Nephron (organoid): Measurements from ENCODE around the gene CFAP100.

Experiments used
- H3K27ac Mint-ChIP-seq, 3 experiments: 2 replicates each; pipeline ENCODE4 v1.8.0; 2020; ENCODE audit warnings: mixed read lengths in 3 of 3, mild to moderate bottlenecking in 2 of 3, moderate library complexity in 1 of 3
- H3K27me3 Mint-ChIP-seq: 2 replicates; pipeline ENCODE4 v1.8.0; 2021; ENCODE audit warnings: low read depth, mild to moderate bottlenecking, moderate library complexity, mixed read lengths
- H3K36me3 Mint-ChIP-seq: 2 replicates; pipeline ENCODE4 v1.8.0; 2020; ENCODE audit warnings: low read depth, mixed read lengths
- H3K4me1 Mint-ChIP-seq: 2 replicates; pipeline ENCODE4 v1.8.0; 2020; ENCODE audit warnings: mixed read lengths
- H3K4me3 Mint-ChIP-seq, 3 experiments: 2 replicates each; pipeline ENCODE4 v1.8.0; 2020; ENCODE audit warnings: mild to moderate bottlenecking in 3 of 3, mixed read lengths in 3 of 3, moderate library complexity in 2 of 3
- H3K9me3 Mint-ChIP-seq: 2 replicates; pipeline ENCODE4 v1.8.0; 2020; ENCODE audit warnings: mixed read lengths
- TF ChIP-seq, protein P1 (sequence below), 3 experiments: fragments of 200-600 bp; sonication (generic); IDR thresholded peaks; one replicate each; pipeline ENCODE4 v1.5.0; 2021; ENCODE audit warnings: antibody characterized with exemption in 3 of 3; ENCODE audit not compliant: unreplicated experiment in 3 of 3

CFAP100 gene

DNA sequence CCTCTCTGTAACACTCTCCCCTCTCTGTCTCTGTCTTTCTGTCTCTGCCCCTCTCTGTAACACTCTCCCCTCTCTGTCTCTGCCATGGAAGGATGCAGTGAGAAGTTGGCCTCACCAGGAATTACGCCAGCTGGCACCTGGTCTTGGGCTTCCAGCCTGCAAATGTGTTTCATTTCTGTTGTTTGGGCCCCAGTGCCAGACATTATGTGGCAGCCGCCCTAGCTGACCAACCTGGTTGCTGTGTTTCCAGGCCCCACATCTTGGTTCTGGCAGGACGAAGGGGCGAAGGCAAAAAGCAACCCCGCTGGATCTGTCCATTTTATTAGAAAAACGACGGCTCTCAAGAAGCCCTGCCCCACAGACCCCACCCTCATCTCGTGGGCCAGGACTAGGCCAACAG lies 86.2 kb downstream of the CFAP100 start:
- no peaks in the 10 kb centered on the region for H3K9me3 Mint-ChIP-seq
- no peak overlapping the region for H3K4me3 Mint-ChIP-seq
- peaks cover 29% of the 10 kb centered on the region for H3K4me1 Mint-ChIP-seq
- TF ChIP-seq, protein P1, sequence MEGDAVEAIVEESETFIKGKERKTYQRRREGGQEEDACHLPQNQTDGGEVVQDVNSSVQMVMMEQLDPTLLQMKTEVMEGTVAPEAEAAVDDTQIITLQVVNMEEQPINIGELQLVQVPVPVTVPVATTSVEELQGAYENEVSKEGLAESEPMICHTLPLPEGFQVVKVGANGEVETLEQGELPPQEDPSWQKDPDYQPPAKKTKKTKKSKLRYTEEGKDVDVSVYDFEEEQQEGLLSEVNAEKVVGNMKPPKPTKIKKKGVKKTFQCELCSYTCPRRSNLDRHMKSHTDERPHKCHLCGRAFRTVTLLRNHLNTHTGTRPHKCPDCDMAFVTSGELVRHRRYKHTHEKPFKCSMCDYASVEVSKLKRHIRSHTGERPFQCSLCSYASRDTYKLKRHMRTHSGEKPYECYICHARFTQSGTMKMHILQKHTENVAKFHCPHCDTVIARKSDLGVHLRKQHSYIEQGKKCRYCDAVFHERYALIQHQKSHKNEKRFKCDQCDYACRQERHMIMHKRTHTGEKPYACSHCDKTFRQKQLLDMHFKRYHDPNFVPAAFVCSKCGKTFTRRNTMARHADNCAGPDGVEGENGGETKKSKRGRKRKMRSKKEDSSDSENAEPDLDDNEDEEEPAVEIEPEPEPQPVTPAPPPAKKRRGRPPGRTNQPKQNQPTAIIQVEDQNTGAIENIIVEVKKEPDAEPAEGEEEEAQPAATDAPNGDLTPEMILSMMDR (IDR thresholded peaks at IDR 0.05; ENCODE audit: unreplicated experiment in 3 of 3), result no peak
- H3K36me3 Mint-ChIP-seq, result no peaks in the 10 kb centered on the region
- H3K27me3 Mint-ChIP-seq, result no peaks in the 10 kb centered on the region
- peak overlapping the region in 2 of 3 experiments; percentile 67 to 82 for H3K27ac Mint-ChIP-seq

DNA sequence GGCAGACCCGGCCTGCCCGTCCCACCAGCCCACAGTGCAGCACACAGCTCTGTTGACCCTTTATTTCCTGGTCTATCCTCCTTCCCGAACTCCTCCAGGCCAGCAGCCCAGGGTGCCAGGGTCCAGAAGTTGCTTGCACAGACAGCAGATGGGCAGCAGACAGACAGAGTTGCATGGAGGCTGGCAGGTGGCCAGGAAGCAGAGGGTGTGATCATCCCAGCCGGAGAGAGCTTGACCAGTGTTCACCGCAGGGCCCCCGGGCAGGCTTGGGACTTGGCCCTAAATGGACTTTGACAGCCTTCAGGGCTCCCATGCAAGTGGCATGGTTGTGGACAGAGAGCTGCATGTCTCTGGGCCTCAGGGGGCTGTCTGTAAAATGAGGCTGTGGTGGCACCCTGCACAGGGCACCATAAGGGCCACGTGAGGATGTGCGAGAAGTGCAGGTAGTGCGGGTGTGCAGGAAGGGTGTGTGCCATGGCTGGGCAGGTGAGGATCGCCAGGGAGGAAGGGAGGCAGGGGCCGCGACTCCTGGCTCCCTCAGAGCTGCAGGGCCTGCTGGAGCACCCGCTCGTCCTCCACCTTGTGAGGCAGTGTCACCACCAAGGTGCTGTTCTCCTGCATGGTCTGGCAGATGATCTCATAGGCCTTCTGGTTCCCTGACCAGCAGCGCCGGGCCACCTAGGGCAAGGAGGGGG lies 87.2 kb downstream of the CFAP100 start:
- TF ChIP-seq, protein P1 (IDR thresholded peaks at IDR 0.05; ENCODE audit: unreplicated experiment in 3 of 3), result no peak
- Mint-ChIP-seq H3K4me1 (peaks cover 31% of the 10 kb centered on the region), H3K4me3 (no peak overlapping the region), H3K27ac (no peak overlapping the region), H3K27me3 (no peaks in the 10 kb centered on the region), H3K9me3 (no peaks in the 10 kb centered on the region), H3K36me3 (no peaks in the 10 kb centered on the region)

DNA sequence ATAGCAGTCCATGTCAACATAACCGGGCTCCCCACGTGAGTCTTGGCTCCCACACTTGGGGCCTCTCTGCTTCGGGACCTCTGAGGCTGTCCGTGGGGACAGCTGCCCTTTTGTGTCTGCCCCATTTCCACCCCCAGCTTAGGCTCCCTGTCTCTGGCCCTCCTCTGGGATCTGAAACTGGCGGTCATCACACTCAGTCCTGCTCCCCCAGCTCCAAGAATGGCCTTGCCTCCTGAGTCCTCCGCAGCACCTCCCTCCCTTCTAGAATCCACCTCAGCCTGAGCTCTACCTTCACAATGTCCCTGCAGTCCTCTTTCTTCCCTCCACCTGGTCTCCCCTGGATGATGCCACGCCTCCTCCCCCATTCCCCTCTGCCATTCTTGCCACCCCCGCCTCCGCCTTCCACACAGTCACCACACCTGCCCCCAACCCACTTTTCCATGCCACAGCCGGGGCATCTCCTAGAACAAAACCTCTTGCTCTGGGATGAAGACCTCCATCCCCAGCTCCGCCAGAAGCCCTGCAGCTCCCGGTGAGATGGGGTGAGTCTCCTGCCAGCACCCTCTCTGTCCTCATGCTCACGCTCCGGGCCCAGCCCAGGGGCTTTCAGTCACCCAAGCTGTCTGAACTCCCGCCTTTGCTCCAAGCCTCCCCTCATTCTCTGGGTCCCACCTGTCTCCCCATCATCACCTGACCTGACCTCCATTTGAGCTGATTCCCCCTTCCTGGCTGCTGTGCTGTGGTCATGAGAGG lies 88.0 kb downstream of the CFAP100 start:
- peak overlapping the region in 2 of 3 experiments; percentile 16 to 65 for H3K27ac Mint-ChIP-seq
- H3K4me3 Mint-ChIP-seq, result no peak overlapping the region
- TF ChIP-seq, protein P1 (IDR thresholded peaks at IDR 0.05; ENCODE audit: unreplicated experiment in 3 of 3), result no peak
- H3K36me3 Mint-ChIP-seq, result no peaks in the 10 kb centered on the region
- H3K4me1 Mint-ChIP-seq, result peaks cover 35% of the 10 kb centered on the region
- no peaks in the 10 kb centered on the region for H3K27me3 Mint-ChIP-seq
- no peaks in the 10 kb centered on the region for H3K9me3 Mint-ChIP-seq

DNA sequence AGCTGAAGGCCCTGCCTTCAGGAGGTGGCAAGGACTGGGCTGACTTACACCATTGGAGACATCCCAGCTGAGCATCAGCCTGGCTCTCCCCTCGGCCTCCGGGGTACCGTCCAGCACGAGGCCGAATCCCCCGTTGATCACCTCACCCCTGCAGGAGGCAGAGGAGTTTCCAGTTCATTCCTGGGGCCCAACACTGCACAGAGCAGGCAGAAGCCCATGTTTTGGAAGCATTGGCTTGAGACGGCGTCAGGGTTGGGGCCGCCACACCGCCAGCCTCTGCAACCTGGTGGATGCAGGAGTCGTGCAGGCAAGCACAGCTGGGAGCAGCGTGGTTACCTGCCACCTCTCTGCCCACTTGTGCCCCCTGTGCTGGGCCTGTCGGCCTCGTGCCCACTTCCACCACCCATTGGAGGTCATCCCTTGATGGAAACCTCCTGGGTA lies 88.6 kb downstream of the CFAP100 start:
- no peak overlapping the region for H3K4me3 Mint-ChIP-seq
- H3K27ac Mint-ChIP-seq, result no peak overlapping the region
- peaks cover 35% of the 10 kb centered on the region for H3K4me1 Mint-ChIP-seq
- H3K27me3 Mint-ChIP-seq, result no peaks in the 10 kb centered on the region
- H3K36me3 Mint-ChIP-seq, result no peaks in the 10 kb centered on the region
- TF ChIP-seq, protein P1 (IDR thresholded peaks at IDR 0.05; ENCODE audit: unreplicated experiment in 3 of 3), result no peak
- no peaks in the 10 kb centered on the region for H3K9me3 Mint-ChIP-seq

DNA sequence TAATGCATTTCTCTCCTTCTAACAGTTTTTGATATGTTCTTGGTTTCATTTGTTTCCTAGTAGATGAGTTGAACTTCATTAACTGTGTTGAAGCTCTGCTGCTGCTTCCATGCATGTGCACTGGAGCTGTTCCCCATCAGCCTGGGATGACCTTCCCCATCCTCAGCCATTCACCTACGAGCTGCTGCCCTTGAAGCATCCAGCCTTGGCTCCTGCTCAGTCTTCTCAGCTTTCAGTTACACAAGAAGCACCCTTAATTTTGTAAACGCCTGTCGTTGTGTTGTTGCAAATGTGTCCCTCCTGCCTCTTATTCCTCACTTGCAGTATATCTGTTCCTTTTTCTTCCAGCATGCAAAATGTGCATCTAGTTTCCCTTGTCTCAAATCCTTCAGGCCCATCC lies 89.4 kb downstream of the CFAP100 start:
- H3K27ac Mint-ChIP-seq, result peak overlapping the region in 1 of 3 experiments; percentile 3
- H3K4me3 Mint-ChIP-seq, result peak overlapping the region in 1 of 3 experiments; percentile 2
- H3K36me3 Mint-ChIP-seq, result no peaks in the 10 kb centered on the region
- TF ChIP-seq, protein P1 (IDR thresholded peaks at IDR 0.05; ENCODE audit: unreplicated experiment in 3 of 3), result no peak
- H3K27me3 Mint-ChIP-seq, result peaks cover 7% of the 10 kb centered on the region
- peaks cover 35% of the 10 kb centered on the region for H3K4me1 Mint-ChIP-seq
- no peaks in the 10 kb centered on the region for H3K9me3 Mint-ChIP-seq
